ENCODE data around the gene KCNAB1. TPM values are rescaled to one million over a fixed set of nuclear protein-coding genes. Genes with fewer than 3 reads are reported as not detected.

Gene KCNAB1
- total and polyA plus RNA-seq, 10 of the 15 experiments (the other 5 are each of a cell fraction or from before 2014, with no cell fraction given): 0.11 to 0.69 (median 0.43) TPM; not detected in 6

GRCh38 chr3:156473341-156473740, 353.0 kb downstream of the KCNAB1 start:
- no peak overlapping the region for H3K27ac ChIP-seq (ENCODE audit: control insufficient read depth, insufficient read depth)
- H3K9ac ChIP-seq (ENCODE audit: control insufficient read depth, insufficient read depth, low read length): no peak overlapping the region
- DNase-seq (ENCODE audit: low read depth, low spot score) (no peak), FAIRE-seq (no peak), ATAC-seq (no peak)
- ChIA-PET SMC1A (ENCODE audit: uncharacterized antibody, unreplicated experiment) (interaction anchor here (0.5 to 4.0 kb wide), 7 partner anchors 10 to 80 kb away, joined by 3 to 42 read pairs (median 3); no protein-coding TSS in a partner anchor), RAD21 (ENCODE audit: unreplicated experiment) (interaction anchor here (0.7 to 1.5 kb wide), 5 partner anchors 10 to 35 kb away, joined by 3 to 5 read pairs (median 4); no protein-coding TSS in a partner anchor), POLR2A (no interaction called here), CTCF (interaction anchor here (0.7 to 5.4 kb wide), 8 partner anchors 8 to 326 kb away, joined by 3 to 75 read pairs (median 6); no protein-coding TSS in a partner anchor)
- no peaks in the 10 kb centered on the region for H3K36me3 ChIP-seq (ENCODE audit: control insufficient read depth in 2 of 2, insufficient read depth in 2 of 2, low read length in 1 of 2)
- H3K4me2 ChIP-seq (ENCODE audit: control insufficient read depth, insufficient read depth): no peak overlapping the region
- H4K20me1 ChIP-seq (ENCODE audit: control insufficient read depth, insufficient read depth): no peaks in the 10 kb centered on the region
- peaks cover 0 to 2% of the 10 kb centered on the region in 2 experiments; a peak in 2 of 4 replicates for H3K27me3 ChIP-seq (replicated peaks in 1 of 2; ENCODE audit: control insufficient read depth in 2 of 2, insufficient read depth in 2 of 2, low read length in 1 of 2)
- no peak overlapping the region for H2AFZ ChIP-seq (ENCODE audit: control insufficient read depth, low read depth, low read length)
- no TSS peak for BruUV-seq (replicated peaks)
- intact Hi-C loops (cut with micrococcal nuclease; ENCODE audit: unreplicated experiment) (loop anchor here (2.0 kb wide), 2 partner anchors 35 to 201 kb away; partner anchors contain the start of gene TIPARP), in situ Hi-C loops (cut with MboI) (no loop called here)
- no peaks in the 10 kb centered on the region for H3K9me3 ChIP-seq (replicated peaks; ENCODE audit: control insufficient read depth, insufficient read depth, low read length)
- H3K4me3 ChIP-seq: no peak overlapping the region
- H3K79me2 ChIP-seq (ENCODE audit: control insufficient read depth, insufficient read depth, low read length): no peaks in the 10 kb centered on the region
- no peaks in the 10 kb centered on the region for H3K4me1 ChIP-seq (ENCODE audit: control insufficient read depth, insufficient read depth, low read length)
- TF ChIP-seq PRDM15 (CRISPR knock-in tag; IDR thresholded peaks at IDR 0.05) (no peak), ZNF217 (IDR thresholded peaks at IDR 0.05) (no peak), NKRF (conservative IDR thresholded peaks at IDR 0.05) (no peak), IKZF1 (conservative IDR thresholded peaks at IDR 0.05) (no peak), ELK1 (IDR thresholded peaks at IDR 0.05; ENCODE audit: low read depth, low read length) (no peak), POLR2AphosphoS2 (IDR thresholded peaks at IDR 0.05; ENCODE audit: low read depth, low read length) (no peak), IRF5 (IDR thresholded peaks at IDR 0.05; ENCODE audit: borderline replicate concordance) (no peak), ZBTB11 (CRISPR knock-in tag; IDR thresholded peaks at IDR 0.05) (no peak), LARP7 (IDR thresholded peaks at IDR 0.05) (no peak), HSF1 (IDR thresholded peaks at IDR 0.05; ENCODE audit: low read depth, low read length) (no peak)
